ENCODE data around the gene ENDOU.

ENDOU gene, protein sequence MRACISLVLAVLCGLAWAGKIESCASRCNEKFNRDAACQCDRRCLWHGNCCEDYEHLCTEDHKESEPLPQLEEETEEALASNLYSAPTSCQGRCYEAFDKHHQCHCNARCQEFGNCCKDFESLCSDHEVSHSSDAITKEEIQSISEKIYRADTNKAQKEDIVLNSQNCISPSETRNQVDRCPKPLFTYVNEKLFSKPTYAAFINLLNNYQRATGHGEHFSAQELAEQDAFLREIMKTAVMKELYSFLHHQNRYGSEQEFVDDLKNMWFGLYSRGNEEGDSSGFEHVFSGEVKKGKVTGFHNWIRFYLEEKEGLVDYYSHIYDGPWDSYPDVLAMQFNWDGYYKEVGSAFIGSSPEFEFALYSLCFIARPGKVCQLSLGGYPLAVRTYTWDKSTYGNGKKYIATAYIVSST

DNA sequence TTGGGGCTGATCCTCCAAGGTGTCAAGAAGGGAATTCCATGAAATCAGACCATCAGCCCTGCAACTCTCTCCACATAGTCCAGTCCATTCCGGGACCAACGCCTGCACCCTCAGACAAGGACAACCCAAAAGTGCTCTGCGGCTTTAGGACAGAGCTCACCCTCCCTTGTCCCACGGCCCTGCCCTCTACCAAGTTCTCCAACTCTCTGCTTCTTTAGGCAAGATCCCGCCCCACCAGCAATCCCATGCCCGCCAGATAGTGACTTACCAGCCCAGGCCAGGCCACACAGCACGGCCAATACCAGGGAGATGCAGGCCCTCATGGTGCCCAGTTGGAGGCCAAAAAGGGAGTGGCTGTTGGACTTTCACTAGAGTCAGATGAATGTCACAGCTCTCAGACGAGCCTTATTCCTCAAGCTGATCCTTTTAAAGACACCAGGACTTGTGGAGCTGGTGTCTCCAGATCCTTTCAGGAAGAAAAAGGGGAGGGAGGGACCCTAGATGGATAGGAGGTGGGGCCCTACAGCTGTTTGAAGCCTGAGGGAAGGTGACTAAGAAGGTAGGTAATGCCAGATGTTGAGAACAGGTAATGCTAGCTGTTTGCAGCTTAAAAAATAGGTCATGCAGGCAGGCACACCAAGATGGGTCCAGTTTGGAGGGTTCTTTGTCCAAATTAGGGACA is at the start of gene ENDOU:
Gene ENDOU (minus strand): TSS at position 400 of the 682 bp plus-strand sequence. CDS start 77 bp downstream, at position 323.
- H3K27ac ChIP-seq: no peak within 1 kb of the TSS
- TF ChIP-seq ZFX (IDR thresholded peaks at IDR 0.05; ENCODE audit: borderline replicate concordance): no peak
- TF ChIP-seq, protein P1, sequence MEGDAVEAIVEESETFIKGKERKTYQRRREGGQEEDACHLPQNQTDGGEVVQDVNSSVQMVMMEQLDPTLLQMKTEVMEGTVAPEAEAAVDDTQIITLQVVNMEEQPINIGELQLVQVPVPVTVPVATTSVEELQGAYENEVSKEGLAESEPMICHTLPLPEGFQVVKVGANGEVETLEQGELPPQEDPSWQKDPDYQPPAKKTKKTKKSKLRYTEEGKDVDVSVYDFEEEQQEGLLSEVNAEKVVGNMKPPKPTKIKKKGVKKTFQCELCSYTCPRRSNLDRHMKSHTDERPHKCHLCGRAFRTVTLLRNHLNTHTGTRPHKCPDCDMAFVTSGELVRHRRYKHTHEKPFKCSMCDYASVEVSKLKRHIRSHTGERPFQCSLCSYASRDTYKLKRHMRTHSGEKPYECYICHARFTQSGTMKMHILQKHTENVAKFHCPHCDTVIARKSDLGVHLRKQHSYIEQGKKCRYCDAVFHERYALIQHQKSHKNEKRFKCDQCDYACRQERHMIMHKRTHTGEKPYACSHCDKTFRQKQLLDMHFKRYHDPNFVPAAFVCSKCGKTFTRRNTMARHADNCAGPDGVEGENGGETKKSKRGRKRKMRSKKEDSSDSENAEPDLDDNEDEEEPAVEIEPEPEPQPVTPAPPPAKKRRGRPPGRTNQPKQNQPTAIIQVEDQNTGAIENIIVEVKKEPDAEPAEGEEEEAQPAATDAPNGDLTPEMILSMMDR (IDR thresholded peaks at IDR 0.05): no peak

DNA sequence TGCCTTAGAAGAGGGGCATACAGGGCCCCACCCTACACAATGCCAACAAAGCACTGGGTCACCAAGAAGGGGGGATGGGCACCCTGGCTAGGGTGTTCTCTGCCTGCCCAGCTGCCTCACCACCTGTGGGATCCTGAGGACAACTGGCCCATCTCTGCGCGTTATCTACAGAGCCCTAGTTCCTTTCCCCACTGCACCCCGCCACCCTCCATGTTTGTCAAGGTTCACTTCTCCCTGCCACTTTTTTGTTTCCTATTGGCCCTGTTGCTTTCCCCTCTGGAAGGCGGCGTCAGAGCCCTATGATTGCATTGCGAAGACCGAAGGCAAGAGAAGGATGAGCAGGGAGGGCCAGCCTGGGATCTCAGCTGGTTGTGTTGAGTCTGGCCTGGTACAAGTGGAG is 49.4 kb upstream of the ENDOU start:
- TF ChIP-seq, protein P1 (IDR thresholded peaks at IDR 0.05): no peak
- TF ChIP-seq ZFX (IDR thresholded peaks at IDR 0.05; ENCODE audit: borderline replicate concordance): no peak
- H3K27ac ChIP-seq: no peak overlapping the region

DNA sequence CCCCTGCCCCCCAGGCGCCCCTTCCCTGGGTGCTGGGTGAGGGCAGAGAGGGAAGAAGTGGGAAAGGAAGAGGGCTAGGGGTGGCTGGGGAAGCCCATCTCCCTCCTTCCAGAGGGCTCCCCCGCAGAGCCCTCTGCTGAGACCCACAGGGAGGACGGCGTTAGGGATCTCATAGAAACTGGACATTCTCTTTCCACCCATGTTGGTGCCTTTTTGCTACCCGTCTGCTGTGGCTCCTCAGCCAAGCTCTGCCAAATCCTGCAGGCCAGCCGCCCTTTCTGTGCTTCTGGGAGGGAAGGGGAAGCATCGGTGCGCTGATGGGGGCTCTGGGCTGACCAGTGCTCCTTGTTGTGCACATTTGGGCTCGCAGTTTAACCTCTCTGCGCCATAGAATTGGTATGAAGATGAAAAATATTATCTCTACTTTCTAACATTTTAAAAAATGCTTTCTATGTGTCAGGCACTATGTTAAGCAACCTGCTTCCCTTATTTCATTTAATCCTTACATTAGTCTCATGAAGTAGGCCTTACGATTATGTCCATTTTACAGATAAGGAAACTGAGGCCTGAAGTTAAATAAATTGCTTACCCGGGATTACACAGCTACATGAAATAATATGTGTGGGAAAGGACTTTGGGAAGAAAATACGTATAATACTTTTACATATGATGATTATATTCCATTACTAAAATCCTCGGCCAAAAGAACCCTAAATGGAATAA is 48.7 kb upstream of the ENDOU start:
- TF ChIP-seq, protein P1 (IDR thresholded peaks at IDR 0.05): no peak
- TF ChIP-seq ZFX (IDR thresholded peaks at IDR 0.05; ENCODE audit: borderline replicate concordance): no peak
- peak overlapping the region; percentile 56 for H3K27ac ChIP-seq

DNA sequence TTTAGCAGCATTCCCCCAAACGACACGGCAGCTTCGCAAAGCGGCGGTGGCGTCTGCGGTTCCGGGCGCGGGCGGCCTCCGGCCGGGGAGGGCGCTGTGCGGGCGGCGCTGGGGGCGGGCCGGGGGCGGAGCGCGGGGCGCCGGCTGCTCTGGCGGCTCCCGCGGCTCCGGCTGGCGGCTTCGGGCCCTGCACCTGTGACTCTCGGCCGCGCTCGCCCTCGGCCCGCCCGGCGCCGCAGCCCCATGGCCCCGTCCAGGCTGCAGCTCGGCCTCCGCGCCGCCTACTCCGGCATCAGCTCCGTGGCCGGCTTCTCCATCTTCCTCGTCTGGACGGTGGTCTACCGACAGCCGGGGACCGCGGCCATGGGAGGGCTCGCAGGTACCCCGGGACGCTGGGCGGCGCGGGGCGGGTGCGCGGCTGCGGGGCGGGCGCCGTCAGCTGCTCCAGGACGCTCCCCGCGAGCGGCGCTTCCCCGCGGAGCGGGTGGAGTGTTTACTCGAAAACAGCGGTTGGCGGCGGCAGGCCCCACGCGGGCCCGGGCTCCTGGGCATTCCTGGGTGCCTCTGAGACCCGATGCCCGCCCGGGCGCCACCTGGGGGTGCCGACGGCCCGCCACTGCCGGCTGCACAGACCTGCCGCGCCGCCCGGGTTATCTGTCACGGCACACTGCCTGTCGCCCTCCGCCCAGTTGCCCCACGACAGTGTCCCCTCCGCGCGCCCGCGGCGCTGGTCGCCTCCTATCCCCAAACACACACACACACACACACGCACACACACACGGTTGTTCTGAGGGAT is 48.0 kb upstream of the ENDOU start, which contains the start of gene SLC48A1:
Gene SLC48A1 (plus strand): TSS at position 177 of the 796 bp plus-strand sequence. CDS start 67 bp downstream, at position 244.
- H3K27ac ChIP-seq: peak within 1 kb of the TSS; percentile 56
- TF ChIP-seq, protein P1 (IDR thresholded peaks at IDR 0.05): peak; percentile 98
- TF ChIP-seq ZFX (IDR thresholded peaks at IDR 0.05; ENCODE audit: borderline replicate concordance): no peak

DNA sequence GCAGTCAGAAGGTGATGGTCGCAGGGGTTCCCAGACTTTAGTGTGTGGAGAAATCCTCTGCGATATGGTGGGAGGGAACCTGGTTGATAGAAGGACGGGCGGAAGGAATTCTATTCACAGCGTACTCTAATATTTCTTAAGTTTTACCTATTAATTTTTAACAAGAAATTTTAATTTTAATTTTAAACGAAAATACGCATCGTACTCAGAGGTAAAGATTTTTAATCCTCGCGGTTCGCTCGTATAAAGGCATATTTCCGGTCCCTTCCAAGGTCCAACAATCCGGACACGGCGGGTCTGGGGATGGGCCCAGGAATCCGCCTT is 47.4 kb upstream of the ENDOU start:
- no peak for TF ChIP-seq ZFX (IDR thresholded peaks at IDR 0.05; ENCODE audit: borderline replicate concordance)
- TF ChIP-seq, protein P1 (IDR thresholded peaks at IDR 0.05): no peak
- peak overlapping the region; percentile 56; the same call in 1 of the 2 replicates for H3K27ac ChIP-seq

DNA sequence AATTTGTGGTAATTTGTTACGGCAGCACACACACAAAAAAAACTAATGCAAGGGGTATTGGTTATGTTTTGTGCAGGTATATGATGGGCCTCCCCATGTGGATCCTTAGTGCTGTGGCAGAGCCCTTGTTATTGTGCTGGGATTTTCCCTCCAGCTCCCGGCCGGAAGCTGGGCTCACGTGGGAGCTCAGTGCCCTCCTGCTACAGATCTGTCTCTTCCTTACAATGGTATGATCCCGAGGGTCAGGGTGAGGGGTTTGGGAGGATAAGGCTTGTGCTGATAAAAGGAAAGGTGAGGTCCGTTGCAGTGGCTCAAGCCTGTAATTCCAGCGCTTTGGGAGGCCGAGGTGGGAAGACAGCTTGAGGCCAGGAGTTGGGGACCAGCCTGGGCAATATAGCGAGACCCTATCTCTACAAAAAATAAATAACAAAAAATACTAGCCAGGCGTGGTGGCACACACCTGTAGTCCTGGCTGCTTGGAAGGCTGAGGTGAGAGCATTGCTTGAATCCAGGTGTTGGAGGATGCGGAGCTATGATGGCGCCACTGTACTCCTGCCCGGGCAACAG is 46.9 kb upstream of the ENDOU start:
- H3K27ac ChIP-seq: no peak overlapping the region; the same call in 1 of the 2 replicates
- TF ChIP-seq, protein P1 (IDR thresholded peaks at IDR 0.05): no peak
- no peak for TF ChIP-seq ZFX (IDR thresholded peaks at IDR 0.05; ENCODE audit: borderline replicate concordance)
